PC-9 (cell line): ENCODE results near the gene KANSL3. TPM values are rescaled to one million over a fixed set of nuclear protein-coding genes. Genes with fewer than 3 reads are reported as not detected.
A peak's percentile ranks its signal among the peaks of the same experiment; 100 is the strongest.

Source experiments
- BruUV-seq: library from RNA; stranded (reverse); fragments of 400-500 nt; replicated peaks from 2 replicates; lab custom pipeline; 2021; lab: Mats Ljungman, UMichigan
- CTCF ChIA-PET: fragments of 300-600 bp; sonication (Branson Sonifier 250); formaldehyde crosslinking; loops from one replicate; lab custom pipeline; 2022; ENCODE audit warnings: antibody characterized with exemption; lab: Charles Lee
- POLR2A ChIA-PET: fragments of 300-600 bp; sonication (Branson Sonifier 250); formaldehyde crosslinking; loops from one replicate; lab custom pipeline; 2022; ENCODE audit warnings: antibody characterized with exemption; ENCODE audit not compliant: unreplicated experiment; lab: Charles Lee
- DNase-seq, 2 experiments: peaks; one replicate each; pipeline versions ENCODE4 v3.0.0 to v3.0.0-alpha.2; 2015 to 2022; ENCODE audit warnings: mixed read lengths in 1 of 2
- H2AFZ ChIP-seq: fragments of 200-600 bp; sonication (generic); 2 replicates; pipeline ENCODE4 v1.8.1; 2017; ENCODE audit warnings: antibody characterized with exemption
- H3F3A ChIP-seq: fragments of 200-600 bp; sonication (generic); 2 replicates; pipeline ENCODE4 v1.8.1; 2017; ENCODE audit warnings: antibody characterized with exemption, mild to moderate bottlenecking, low read depth; ENCODE audit not compliant: insufficient read depth
- H3K27ac ChIP-seq: fragments of 200-600 bp; sonication (generic); 2 replicates; pipeline ENCODE4 v1.6.1; 2016; ENCODE audit warnings: mixed run types
- H3K27me3 ChIP-seq: fragments of 200-600 bp; sonication (generic); 2 replicates; pipeline ENCODE4 v1.6.1; 2016; ENCODE audit warnings: low read depth, mixed run types; ENCODE audit not compliant: insufficient read depth
- H3K36me3 ChIP-seq: fragments of 200-600 bp; sonication (generic); 2 replicates; pipeline ENCODE4 v1.6.1; 2016; ENCODE audit warnings: low read depth, mixed run types
- H3K4me1 ChIP-seq: fragments of 200-600 bp; sonication (generic); replicated peaks from 2 replicates; pipeline ENCODE4 v1.6.1; 2016; ENCODE audit warnings: mixed run types; ENCODE audit not compliant: insufficient read depth
- H3K4me2 ChIP-seq: fragments of 200-600 bp; sonication (generic); 2 replicates; pipeline ENCODE4 v1.6.1; 2017; ENCODE audit warnings: mixed run types
- H3K4me3 ChIP-seq: fragments of 200-600 bp; sonication (generic); 2 replicates; pipeline ENCODE4 v1.6.1; 2016; ENCODE audit warnings: mixed run types
- H3K79me2 ChIP-seq: fragments of 200-600 bp; sonication (generic); 2 replicates; pipeline ENCODE4 v1.6.1; 2017; ENCODE audit warnings: low read depth, mixed run types
- H3K9me2 ChIP-seq: fragments of 200-600 bp; sonication (generic); 2 replicates; pipeline ENCODE4 v1.8.1; 2017; ENCODE audit warnings: mild to moderate bottlenecking; ENCODE audit not compliant: insufficient read depth
- H3K9me3 ChIP-seq: fragments of 200-600 bp; sonication (generic); 2 replicates; pipeline ENCODE4 v1.8.1; 2016; ENCODE audit warnings: low read depth; ENCODE audit not compliant: insufficient read depth
- H4K20me1 ChIP-seq: fragments of 200-600 bp; sonication (generic); 2 replicates; pipeline ENCODE4 v1.8.1; 2017; ENCODE audit not compliant: insufficient read depth
- CTCF ChIP-seq: fragments of 200-600 bp; sonication (generic); conservative IDR thresholded peaks from 2 replicates; pipeline ENCODE4 v1.6.1; 2017; ENCODE audit warnings: mixed run types, antibody characterized with exemption, mild to moderate bottlenecking, moderate library complexity
- EZH2 ChIP-seq: fragments of 200-600 bp; sonication (generic); IDR thresholded peaks from 2 replicates; pipeline ENCODE4 v1.8.0; 2017; ENCODE audit warnings: antibody characterized with exemption, low read depth
- intact Hi-C: fragments of 100-400 bp; cut with micrococcal nuclease; formaldehyde crosslinking; loops from one replicate; pipeline ENCODE4 v1.10.0; 2022; ENCODE audit not compliant: unreplicated experiment
- total RNA-seq: library from RNA; stranded (reverse); gene quantifications from 2 replicates; pipeline ENCODE4 v1.2.3, GENCODE V29; 2021

The KANSL3 gene
- total RNA-seq, 1 experiment from 2014 or later: 52.0 TPM

GRCh38 chr2:96550787-96551604, 87.1 kb downstream of the KANSL3 start:
- H3K27ac ChIP-seq: no peak overlapping the region
- BruUV-seq: no TSS peak
- H3K4me2 ChIP-seq: no peak overlapping the region

DNA sequence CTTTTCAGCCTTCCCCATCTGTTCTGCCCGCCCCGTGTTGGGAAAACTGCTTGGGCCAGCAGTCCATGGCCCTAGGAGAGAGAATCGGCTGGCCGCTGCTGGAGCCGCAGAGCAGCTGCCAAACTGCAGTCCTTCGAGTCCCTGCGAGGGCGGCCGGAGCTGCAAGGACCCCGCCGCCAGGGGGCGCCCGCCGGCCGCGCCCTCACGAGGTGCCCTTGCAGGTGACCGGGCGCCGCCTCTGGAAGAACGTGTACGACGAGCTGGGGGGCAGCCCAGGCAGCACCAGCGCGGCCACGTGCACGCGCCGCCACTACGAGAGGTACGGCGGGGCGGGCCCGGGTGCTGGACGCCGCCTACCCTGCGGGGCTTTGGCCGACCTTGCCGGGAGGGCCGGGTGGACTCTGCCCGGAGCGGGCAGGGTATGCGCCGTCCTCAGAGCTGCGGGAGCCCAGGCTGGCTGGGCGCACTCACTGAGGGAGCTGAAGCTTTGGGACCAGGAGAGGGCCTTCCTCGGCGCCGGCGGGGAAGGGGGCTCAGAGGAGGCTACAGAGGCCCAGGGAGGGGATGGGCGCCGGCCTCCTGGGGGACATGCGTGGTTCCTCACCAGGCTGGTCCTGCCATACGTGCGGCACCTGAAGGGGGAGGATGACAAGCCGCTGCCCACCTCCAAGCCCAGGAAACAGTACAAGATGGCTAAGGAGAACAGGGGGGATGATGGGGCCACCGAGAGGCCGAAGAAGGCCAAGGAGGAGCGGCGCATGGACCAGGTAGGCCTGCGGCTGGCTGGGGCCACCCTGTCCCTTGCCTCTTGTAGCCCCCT, 87.9 kb downstream of the KANSL3 start:
- POLR2A ChIA-PET: interaction anchor here (0.6 kb wide), 3 partner anchors 10 to 221 kb away, joined by 3 read pairs; no protein-coding TSS in a partner anchor
- no peak for TF ChIP-seq EZH2
- TF ChIP-seq CTCF: peak; percentile 84
- H3K4me1 ChIP-seq: peaks cover 8% of the 10 kb centered on the region
- peak in 1 of 2 experiments; percentile 65 for DNase-seq
- no peaks in the 10 kb centered on the region for H3K9me2 ChIP-seq
- no peak overlapping the region for H3K4me3 ChIP-seq
- H3K9me3 ChIP-seq: no peaks in the 10 kb centered on the region
- peaks cover under 1% of the 10 kb centered on the region; the same call in 1 of the 2 replicates for H3F3A ChIP-seq
- CTCF ChIA-PET: interaction anchor here (1.1 kb wide), 1 partner anchor 308 kb away, joined by 3 read pairs; the partner anchor contains the start of gene ANKRD39
- intact Hi-C loops: loop anchor here (1.0 to 5.0 kb wide), 2 partner anchors 251 to 267 kb away; partner anchors contain the start of gene CNNM3
- H3K36me3 ChIP-seq: no peaks in the 10 kb centered on the region
- no peak overlapping the region for H3K4me2 ChIP-seq
- no peak overlapping the region for H2AFZ ChIP-seq
- H3K27me3 ChIP-seq: no peaks in the 10 kb centered on the region
- no peaks in the 10 kb centered on the region for H3K79me2 ChIP-seq
- H4K20me1 ChIP-seq: no peaks in the 10 kb centered on the region
- no TSS peak for BruUV-seq
- no peak overlapping the region for H3K27ac ChIP-seq

More at GRCh38 chr2:96550787-96551604, 87.1 kb downstream of the KANSL3 start:
- no peaks in the 10 kb centered on the region for H3K27me3 ChIP-seq
- no peak overlapping the region for H2AFZ ChIP-seq
- H3K4me1 ChIP-seq: peaks cover 16% of the 10 kb centered on the region
- intact Hi-C loops: loop anchor here (1.0 to 5.0 kb wide), 2 partner anchors 250 to 266 kb away; partner anchors contain the start of gene CNNM3
- H3K9me2 ChIP-seq: no peaks in the 10 kb centered on the region
- H3K4me3 ChIP-seq: no peak overlapping the region
- ChIA-PET POLR2A (interaction anchor here (0.6 kb wide), 1 partner anchor 222 kb away, joined by 3 read pairs; no protein-coding TSS in a partner anchor), CTCF (interaction anchor here (1.1 kb wide), 1 partner anchor 307 kb away, joined by 3 read pairs; the partner anchor contains the start of gene ANKRD39)
- no peaks in the 10 kb centered on the region for H3K36me3 ChIP-seq
- H3F3A ChIP-seq: peaks cover 9% of the 10 kb centered on the region
- no peak for DNase-seq
- no peaks in the 10 kb centered on the region for H4K20me1 ChIP-seq
- no peak for TF ChIP-seq CTCF
- no peak for TF ChIP-seq EZH2
- no peaks in the 10 kb centered on the region for H3K79me2 ChIP-seq
- H3K9me3 ChIP-seq: no peaks in the 10 kb centered on the region

GRCh38 chr2:96549466-96549785, 88.7 kb downstream of the KANSL3 start:
- Histone ChIP-seq H3K27ac (no peak overlapping the region), H3K9me2 (no peaks in the 10 kb centered on the region), H3F3A (no peaks in the 10 kb centered on the region), H3K79me2 (no peaks in the 10 kb centered on the region), H4K20me1 (no peaks in the 10 kb centered on the region), H3K36me3 (no peaks in the 10 kb centered on the region), H3K27me3 (no peaks in the 10 kb centered on the region), H3K9me3 (no peaks in the 10 kb centered on the region), H3K4me2 (no peak overlapping the region), H3K4me3 (no peak overlapping the region), H2AFZ (no peak overlapping the region), H3K4me1 (no peaks in the 10 kb centered on the region)
- BruUV-seq: no TSS peak
- TF ChIP-seq CTCF: no peak
- TF ChIP-seq EZH2: no peak
- no peak for DNase-seq
- ChIA-PET CTCF (no interaction called here), POLR2A (interaction anchor here (0.6 kb wide), 2 partner anchors 9 to 192 kb away, joined by 3 read pairs; no protein-coding TSS in a partner anchor)
- intact Hi-C loops: no loop called here
